B cell (primary cell): ENCODE results near the gene KAT2A. TPM values are rescaled to one million over a fixed set of nuclear protein-coding genes. Genes with fewer than 3 reads are reported as not detected.

Source experiments
- ATAC-seq: fragments of 200-7000 bp; cut with Tn5 transposase; one replicate; pipeline ENCODE4 v1.10.0; 2021; ENCODE audit warnings: low read depth, mild to moderate bottlenecking, moderate number of reproducible peaks, moderate library complexity
- CTCF ChIA-PET: fragments of 350-600 bp; sonication (Branson Sonifier 250); formaldehyde crosslinking; loops from one replicate; lab custom pipeline; 2021; ENCODE audit warnings: antibody characterized with exemption, inconsistent platforms; lab: Charles Lee
- POLR2A ChIA-PET: fragments of 350-600 bp; sonication (Branson Sonifier 250); formaldehyde crosslinking; loops from one replicate; lab custom pipeline; 2021; ENCODE audit warnings: antibody characterized with exemption; lab: Charles Lee
- DNase-seq: peaks from one replicate; pipeline ENCODE4 v3.0.0; 2013
- H2AFZ ChIP-seq: 2 replicates; pipeline ENCODE4 v1.6.1; 2012; ENCODE audit warnings: mild to moderate bottlenecking, low read depth, low read length; ENCODE audit not compliant: insufficient read depth, poor library complexity, severe bottlenecking
- H3K27ac ChIP-seq, 2 donors: 1 replicate in 1 of 2; 2 replicates in 1 of 2; pipeline ENCODE4 v1.5.1; 2012 to 2013; ENCODE audit warnings: low read length in 2 of 2, mild to moderate bottlenecking in 2 of 2, moderate library complexity in 1 of 2
- H3K27me3 ChIP-seq, 4 experiments: fragments of 200-600 bp in 1 of 4; sonication (generic) in 1 of 4; replicated peaks in 1 of 4; 1 replicate in 2 of 4; 2 replicates in 2 of 4; pipeline versions ENCODE4 v1.6.1 to v1.7.0; 2013 to 2016; ENCODE audit warnings: low read length in 3 of 4, mild to moderate bottlenecking in 2 of 4, mixed read lengths in 1 of 4, moderate library complexity in 1 of 4; ENCODE audit not compliant: insufficient read depth in 4 of 4, control insufficient read depth in 3 of 4; ENCODE audit errors: control extremely low read depth in 1 of 4
- H3K36me3 ChIP-seq, 2 experiments: replicated peaks in 1 of 2; 1 replicate in 1 of 2; 2 replicates in 1 of 2; pipeline versions ENCODE4 v1.6.1 to v1.7.1; 2013; ENCODE audit warnings: low read length in 1 of 2; ENCODE audit not compliant: insufficient read depth in 2 of 2, control insufficient read depth in 1 of 2; ENCODE audit errors: control extremely low read depth in 1 of 2, extremely low read depth in 1 of 2
- H3K4me1 ChIP-seq, 2 donors: fragments of 200-600 bp in 1 of 2; sonication (generic) in 1 of 2; 1 replicate in 1 of 2; 2 replicates in 1 of 2; pipeline versions ENCODE4 v1.5.1 to v1.6.1; 2013 to 2017; ENCODE audit warnings: low read length in 2 of 2; ENCODE audit not compliant: control insufficient read depth in 2 of 2, insufficient read depth in 2 of 2
- H3K4me2 ChIP-seq: replicated peaks from 2 replicates; pipeline ENCODE3; 2012; ENCODE audit warnings: mild to moderate bottlenecking, low read depth, low read length; ENCODE audit not compliant: poor library complexity, severe bottlenecking
- H3K4me3 ChIP-seq, 5 experiments: fragments of 200-600 bp in 1 of 5; sonication (generic) in 1 of 5; 1 replicate in 3 of 5; 2 replicates in 2 of 5; pipeline versions ENCODE4 v1.5.1 to v1.7.0; 2011 to 2016; ENCODE audit warnings: low read length in 4 of 5, mild to moderate bottlenecking in 4 of 5, low read depth in 2 of 5, control low read depth in 1 of 5, moderate library complexity in 1 of 5; ENCODE audit not compliant: insufficient read depth in 1 of 5; ENCODE audit errors: control extremely low read depth in 1 of 5, extremely low read depth in 1 of 5
- H3K79me2 ChIP-seq: fragments of 200-600 bp; sonication (generic); one replicate; pipeline ENCODE4 v1.6.0; 2016; ENCODE audit warnings: low read length; ENCODE audit not compliant: control insufficient read depth, insufficient read depth
- H3K9ac ChIP-seq: fragments of 200-600 bp; sonication (generic); 2 replicates; pipeline ENCODE4 v1.6.1; 2017; ENCODE audit warnings: mild to moderate bottlenecking, low read length, moderate library complexity
- H3K9me3 ChIP-seq, 3 donors: one replicate each; pipeline versions ENCODE4 v1.6.1 to v1.7.1; 2013; ENCODE audit warnings: low read length in 2 of 3; ENCODE audit not compliant: control insufficient read depth in 2 of 3, insufficient read depth in 1 of 3; ENCODE audit errors: control extremely low read depth in 1 of 3
- H4K20me1 ChIP-seq: 2 replicates; pipeline ENCODE4 v1.6.0; 2012; ENCODE audit warnings: mild to moderate bottlenecking, low read length; ENCODE audit not compliant: insufficient read depth, control insufficient read depth, poor library complexity, severe bottlenecking
- H3K27ac Mint-ChIP-seq: one replicate; pipeline ENCODE4 v1.8.0; 2021; ENCODE audit warnings: mixed read lengths
- H3K27me3 Mint-ChIP-seq: one replicate; pipeline ENCODE4 v1.8.0; 2021; ENCODE audit warnings: mixed read lengths
- H3K4me1 Mint-ChIP-seq: one replicate; pipeline ENCODE4 v1.8.0; 2021; ENCODE audit warnings: mixed read lengths
- H3K4me3 Mint-ChIP-seq: one replicate; pipeline ENCODE4 v1.8.0; 2021; ENCODE audit warnings: mixed read lengths
- H3K9me3 Mint-ChIP-seq: one replicate; pipeline ENCODE4 v1.8.0; 2022; ENCODE audit warnings: mixed read lengths; ENCODE audit not compliant: insufficient read depth
- EZH2 ChIP-seq: IDR thresholded peaks from 2 replicates; pipeline ENCODE4 v1.6.1; 2012; ENCODE audit warnings: borderline replicate concordance, low read depth, mild to moderate bottlenecking, moderate library complexity, low read length; ENCODE audit not compliant: insufficient read depth, poor library complexity, severe bottlenecking
- WGBS: methylation state at CpG from one replicate; pipeline ENCODE4 v1.1.5; 2013; ENCODE audit warnings: missing lambda C conversion rate; ENCODE audit not compliant: insufficient coverage; 5-methylcytosine and 5-hydroxymethylcytosine counted together
- intact Hi-C: fragments of 100-400 bp; cut with micrococcal nuclease; formaldehyde crosslinking; loops from one replicate; pipeline ENCODE4 v1.10.0; 2022
- polyA plus RNA-seq: library from polyadenylated mRNA; depleted of rRNA; stranded (reverse); fragments of >200 nt; gene quantifications from 2 replicates; pipeline ENCODE4 v1.2.3, GENCODE V29; 2012
- total RNA-seq, 2 donors: library from RNA; stranded (reverse); fragments of 120-200 nt in 1 of 2; gene quantifications; 1 replicate in 1 of 2; 2 replicates in 1 of 2; pipeline versions ENCODE4 v1.2.3 to v1.2.4, GENCODE V29; 2013 to 2022
- TF ChIP-seq, protein P1 (sequence below): fragments of 200-600 bp; IDR thresholded peaks from one replicate; pipeline ENCODE4 v1.8.0; 2022; ENCODE audit warnings: antibody characterized with exemption, mild to moderate bottlenecking

Gene KAT2A
- total and polyA plus RNA-seq, 2 donors (not counting 1 experiment from before 2014, with no cell fraction given), result 66.3 to 155 TPM

GRCh38 chr17:42163696-42164407 is 42.7 kb upstream of the KAT2A start:
- H3K36me3 ChIP-seq, result no peaks in the 10 kb centered on the region
- DNase-seq (no peak), ATAC-seq (no peak)
- Mint-ChIP-seq H3K27me3 (no peaks in the 10 kb centered on the region), H3K4me1 (peaks cover 4% of the 10 kb centered on the region), H3K27ac (no peak overlapping the region), H3K4me3 (no peak overlapping the region), H3K9me3 (no peaks in the 10 kb centered on the region)
- no peak overlapping the region for H3K9ac ChIP-seq
- intact Hi-C loops, result no loop called here
- H3K27ac ChIP-seq, result no peak overlapping the region
- H3K4me3 ChIP-seq, result no peak overlapping the region
- H3K4me1 ChIP-seq, result no peaks in the 10 kb centered on the region
- 86% methylated on average over 13 of the region's 22 CpGs for WGBS
- no peak overlapping the region for H3K4me2 ChIP-seq
- ChIA-PET POLR2A (no interaction called here), CTCF (no interaction called here)
- H3K9me3 ChIP-seq, result no peaks in the 10 kb centered on the region
- H4K20me1 ChIP-seq, result no peaks in the 10 kb centered on the region
- no peaks in the 10 kb centered on the region for H3K27me3 ChIP-seq
- no peaks in the 10 kb centered on the region for H3K79me2 ChIP-seq
- TF ChIP-seq EZH2, result no peak
- TF ChIP-seq, protein P1, sequence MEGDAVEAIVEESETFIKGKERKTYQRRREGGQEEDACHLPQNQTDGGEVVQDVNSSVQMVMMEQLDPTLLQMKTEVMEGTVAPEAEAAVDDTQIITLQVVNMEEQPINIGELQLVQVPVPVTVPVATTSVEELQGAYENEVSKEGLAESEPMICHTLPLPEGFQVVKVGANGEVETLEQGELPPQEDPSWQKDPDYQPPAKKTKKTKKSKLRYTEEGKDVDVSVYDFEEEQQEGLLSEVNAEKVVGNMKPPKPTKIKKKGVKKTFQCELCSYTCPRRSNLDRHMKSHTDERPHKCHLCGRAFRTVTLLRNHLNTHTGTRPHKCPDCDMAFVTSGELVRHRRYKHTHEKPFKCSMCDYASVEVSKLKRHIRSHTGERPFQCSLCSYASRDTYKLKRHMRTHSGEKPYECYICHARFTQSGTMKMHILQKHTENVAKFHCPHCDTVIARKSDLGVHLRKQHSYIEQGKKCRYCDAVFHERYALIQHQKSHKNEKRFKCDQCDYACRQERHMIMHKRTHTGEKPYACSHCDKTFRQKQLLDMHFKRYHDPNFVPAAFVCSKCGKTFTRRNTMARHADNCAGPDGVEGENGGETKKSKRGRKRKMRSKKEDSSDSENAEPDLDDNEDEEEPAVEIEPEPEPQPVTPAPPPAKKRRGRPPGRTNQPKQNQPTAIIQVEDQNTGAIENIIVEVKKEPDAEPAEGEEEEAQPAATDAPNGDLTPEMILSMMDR, result no peak
- H2AFZ ChIP-seq, result no peak overlapping the region

DNA sequence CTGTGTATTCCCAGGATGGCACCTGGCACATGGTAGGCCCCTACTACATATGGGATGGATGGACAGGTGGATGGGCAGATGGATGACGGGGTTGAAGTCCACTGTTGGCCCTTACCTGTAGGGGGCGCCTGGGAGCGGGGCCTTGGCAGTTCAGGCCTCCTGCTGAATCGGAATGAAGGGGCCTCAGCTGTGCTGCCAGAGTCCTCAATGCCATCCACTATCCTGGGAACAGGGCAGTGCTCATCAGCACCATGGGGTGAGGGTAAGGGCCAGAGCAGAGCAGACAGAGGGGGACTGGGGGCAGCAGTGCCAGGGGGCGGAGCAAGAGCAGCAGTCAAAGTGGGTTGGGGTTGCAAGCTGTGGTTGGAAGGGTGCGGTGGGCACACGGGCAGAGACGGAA is 41.9 kb upstream of the KAT2A start:
- no peak for ATAC-seq
- Mint-ChIP-seq H3K27ac (no peak overlapping the region), H3K4me3 (no peak overlapping the region), H3K27me3 (no peaks in the 10 kb centered on the region), H3K4me1 (peaks cover 4% of the 10 kb centered on the region), H3K9me3 (no peaks in the 10 kb centered on the region)
- H4K20me1 ChIP-seq, result no peaks in the 10 kb centered on the region
- no peaks in the 10 kb centered on the region for H3K27me3 ChIP-seq
- no peaks in the 10 kb centered on the region for H3K9me3 ChIP-seq
- no peak for TF ChIP-seq EZH2
- TF ChIP-seq, protein P1, result peak; percentile 22
- ChIA-PET CTCF (interaction anchor here (1.2 kb wide), 1 partner anchor 21 kb away, joined by 3 read pairs; no protein-coding TSS in a partner anchor), POLR2A (no interaction called here)
- 62% methylated on average over 7 of the region's 8 CpGs for WGBS
- no peak overlapping the region for H3K9ac ChIP-seq
- H3K4me1 ChIP-seq, result no peaks in the 10 kb centered on the region
- no peak overlapping the region for H3K27ac ChIP-seq
- no peaks in the 10 kb centered on the region for H3K36me3 ChIP-seq
- intact Hi-C loops, result no loop called here
- no peak overlapping the region for H3K4me3 ChIP-seq
- H3K4me2 ChIP-seq, result no peak overlapping the region
- H2AFZ ChIP-seq, result no peak overlapping the region
- H3K79me2 ChIP-seq, result no peaks in the 10 kb centered on the region
- peak; percentile 36 for DNase-seq
